ENCODE results near the gene TMEM132D.

DNA sequence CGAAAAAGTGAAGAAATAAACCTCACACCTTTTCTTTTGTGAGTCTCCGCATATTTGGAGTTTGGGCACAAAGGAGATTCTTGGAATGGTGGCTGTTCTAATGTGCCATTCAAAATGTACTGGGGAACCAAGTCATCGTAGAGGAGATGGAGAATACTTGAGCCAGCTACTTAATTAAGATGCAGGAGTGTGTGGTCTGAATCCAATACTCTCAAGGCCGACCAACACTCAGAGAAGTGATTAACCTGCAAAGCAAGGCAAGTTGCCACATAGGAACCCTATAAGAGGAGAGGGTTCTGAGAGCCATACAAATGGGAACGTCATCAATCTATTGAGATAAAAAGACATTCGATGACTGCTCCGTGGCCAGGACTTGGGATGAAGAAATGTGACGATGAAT lies 603.8 kb downstream of the TMEM132D start:
- TF ChIP-seq, protein P1, sequence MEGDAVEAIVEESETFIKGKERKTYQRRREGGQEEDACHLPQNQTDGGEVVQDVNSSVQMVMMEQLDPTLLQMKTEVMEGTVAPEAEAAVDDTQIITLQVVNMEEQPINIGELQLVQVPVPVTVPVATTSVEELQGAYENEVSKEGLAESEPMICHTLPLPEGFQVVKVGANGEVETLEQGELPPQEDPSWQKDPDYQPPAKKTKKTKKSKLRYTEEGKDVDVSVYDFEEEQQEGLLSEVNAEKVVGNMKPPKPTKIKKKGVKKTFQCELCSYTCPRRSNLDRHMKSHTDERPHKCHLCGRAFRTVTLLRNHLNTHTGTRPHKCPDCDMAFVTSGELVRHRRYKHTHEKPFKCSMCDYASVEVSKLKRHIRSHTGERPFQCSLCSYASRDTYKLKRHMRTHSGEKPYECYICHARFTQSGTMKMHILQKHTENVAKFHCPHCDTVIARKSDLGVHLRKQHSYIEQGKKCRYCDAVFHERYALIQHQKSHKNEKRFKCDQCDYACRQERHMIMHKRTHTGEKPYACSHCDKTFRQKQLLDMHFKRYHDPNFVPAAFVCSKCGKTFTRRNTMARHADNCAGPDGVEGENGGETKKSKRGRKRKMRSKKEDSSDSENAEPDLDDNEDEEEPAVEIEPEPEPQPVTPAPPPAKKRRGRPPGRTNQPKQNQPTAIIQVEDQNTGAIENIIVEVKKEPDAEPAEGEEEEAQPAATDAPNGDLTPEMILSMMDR (IDR thresholded peaks at IDR 0.05; ENCODE audit: extremely low read depth in 1 of 2, insufficient read depth in 1 of 2, low read depth in 1 of 2, low read length in 2 of 2), result no peak
- TF ChIP-seq POLR2A (IDR thresholded peaks at IDR 0.05; ENCODE audit: low read depth, low read length), result no peak
- TF ChIP-seq EZH2 (IDR thresholded peaks at IDR 0.05; ENCODE audit: borderline replicate concordance, low read depth, low read length, severe bottlenecking), result no peak
